ENCODE measurements around the gene RSF1. TPM values are rescaled to one million over a fixed set of nuclear protein-coding genes. Genes with fewer than 3 reads are reported as not detected.

Gene RSF1
- total RNA-seq, 4 donors from 2014 or later: 42.2 to 60.7 (median 46.6) TPM

DNA sequence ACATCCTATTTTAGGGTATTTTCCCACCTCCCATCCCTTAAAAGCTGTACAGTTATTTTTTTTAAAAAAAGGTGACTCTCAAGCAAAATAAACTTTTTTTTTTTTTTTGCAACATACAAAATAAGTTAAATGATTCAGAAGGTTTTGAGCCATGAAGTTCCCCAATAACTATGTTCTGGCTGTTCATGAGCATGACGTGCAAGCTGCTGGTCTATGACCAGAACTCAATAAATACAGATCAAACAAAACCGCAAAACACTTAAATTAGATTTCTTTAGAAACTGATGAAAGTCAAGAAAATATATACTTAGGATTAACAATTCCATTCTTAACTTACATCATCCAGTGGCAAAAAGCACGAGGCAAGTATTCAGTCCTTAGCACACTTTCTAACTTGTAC, 158.9 kb downstream of the RSF1 start:
- TF ChIP-seq, protein P1, sequence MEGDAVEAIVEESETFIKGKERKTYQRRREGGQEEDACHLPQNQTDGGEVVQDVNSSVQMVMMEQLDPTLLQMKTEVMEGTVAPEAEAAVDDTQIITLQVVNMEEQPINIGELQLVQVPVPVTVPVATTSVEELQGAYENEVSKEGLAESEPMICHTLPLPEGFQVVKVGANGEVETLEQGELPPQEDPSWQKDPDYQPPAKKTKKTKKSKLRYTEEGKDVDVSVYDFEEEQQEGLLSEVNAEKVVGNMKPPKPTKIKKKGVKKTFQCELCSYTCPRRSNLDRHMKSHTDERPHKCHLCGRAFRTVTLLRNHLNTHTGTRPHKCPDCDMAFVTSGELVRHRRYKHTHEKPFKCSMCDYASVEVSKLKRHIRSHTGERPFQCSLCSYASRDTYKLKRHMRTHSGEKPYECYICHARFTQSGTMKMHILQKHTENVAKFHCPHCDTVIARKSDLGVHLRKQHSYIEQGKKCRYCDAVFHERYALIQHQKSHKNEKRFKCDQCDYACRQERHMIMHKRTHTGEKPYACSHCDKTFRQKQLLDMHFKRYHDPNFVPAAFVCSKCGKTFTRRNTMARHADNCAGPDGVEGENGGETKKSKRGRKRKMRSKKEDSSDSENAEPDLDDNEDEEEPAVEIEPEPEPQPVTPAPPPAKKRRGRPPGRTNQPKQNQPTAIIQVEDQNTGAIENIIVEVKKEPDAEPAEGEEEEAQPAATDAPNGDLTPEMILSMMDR (IDR thresholded peaks at IDR 0.05): no peak
- ATAC-seq (ENCODE audit: low FRiP score): no peak
- DNase-seq (ENCODE audit: low spot score): no peak

DNA sequence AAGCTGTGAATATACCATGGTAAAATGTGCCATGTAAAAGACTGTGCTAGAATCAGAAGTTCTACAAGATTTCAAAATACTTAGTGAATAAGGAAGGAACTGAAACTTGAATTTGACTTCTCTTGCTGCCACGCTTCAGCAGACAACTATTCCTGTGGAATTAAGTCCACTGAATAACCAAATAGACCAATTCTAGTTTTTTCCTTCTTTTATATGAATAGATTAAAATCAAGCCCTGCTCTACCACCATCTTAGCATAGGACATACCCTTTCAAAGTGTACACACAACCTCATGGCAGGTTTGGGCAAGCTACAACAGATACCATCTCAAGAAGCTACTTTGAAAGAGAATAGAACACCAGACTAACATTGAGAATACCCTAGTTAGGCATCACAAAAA, 159.6 kb downstream of the RSF1 start:
- no peak for ATAC-seq (ENCODE audit: low FRiP score)
- TF ChIP-seq, protein P1 (IDR thresholded peaks at IDR 0.05): no peak

DNA sequence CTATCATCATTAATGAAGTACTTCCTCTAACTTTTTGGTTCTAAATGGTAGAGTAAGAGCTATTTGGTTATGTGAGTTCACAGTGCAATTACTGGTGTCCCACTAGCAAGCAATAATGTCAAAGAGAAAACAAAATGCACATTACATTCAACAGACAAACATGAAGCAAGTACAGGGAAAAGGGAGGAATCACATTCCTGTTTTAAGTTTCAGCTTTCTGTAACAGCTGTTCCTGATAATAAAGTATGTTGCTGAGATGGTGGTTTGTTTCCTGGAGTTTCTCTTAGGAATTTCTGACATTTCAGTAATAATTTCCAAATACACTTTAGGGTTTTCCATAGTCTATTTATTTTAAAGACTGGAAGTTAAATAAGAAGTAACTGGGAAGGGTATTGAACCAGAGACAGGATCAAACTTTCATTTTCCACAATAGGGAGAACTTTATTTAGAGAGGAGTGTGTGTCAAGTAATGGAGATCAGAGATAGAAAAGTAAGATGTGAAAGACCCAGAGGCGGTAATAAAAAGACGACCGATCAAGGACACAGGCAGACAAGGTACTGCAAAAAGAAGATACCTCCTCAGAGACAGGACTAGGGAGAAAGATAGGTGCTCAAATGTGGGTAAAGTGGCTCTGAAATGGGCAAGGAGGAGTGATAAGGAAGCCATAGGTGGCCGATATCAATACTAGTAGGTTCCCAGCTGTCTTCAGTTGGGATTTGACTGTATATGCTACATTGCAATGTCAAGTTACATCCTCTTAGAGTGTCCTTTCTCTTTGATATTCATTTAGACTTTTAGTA, 162.1 kb downstream of the RSF1 start:
- ATAC-seq (ENCODE audit: low FRiP score) (no peak), DNase-seq (ENCODE audit: low spot score) (no peak)
- TF ChIP-seq, protein P1 (IDR thresholded peaks at IDR 0.05): no peak

More for the DNA sequence above, 159.6 kb downstream of the RSF1 start:
- DNase-seq (ENCODE audit: low spot score): no peak

DNA sequence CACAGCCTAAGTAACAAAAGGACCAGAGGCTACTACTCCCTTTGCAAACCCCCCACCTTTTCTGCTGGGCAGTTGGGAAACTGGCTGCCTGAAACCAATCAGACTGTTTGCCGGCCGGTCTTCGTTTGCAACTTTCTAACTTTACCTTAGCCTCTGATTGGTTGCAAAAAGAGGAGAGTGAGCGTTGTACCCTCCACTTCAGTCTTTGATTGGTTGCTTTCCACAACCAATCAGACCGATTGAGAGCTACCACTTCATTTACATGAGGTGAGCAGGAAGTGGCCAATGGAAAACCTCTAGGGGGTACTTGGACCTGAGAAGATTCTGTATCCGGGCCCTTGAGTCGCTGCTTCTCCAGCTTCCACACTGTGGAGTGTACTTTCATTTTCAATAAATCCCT, 164.2 kb downstream of the RSF1 start:
- no peak for ATAC-seq (ENCODE audit: low FRiP score)
- TF ChIP-seq, protein P1 (IDR thresholded peaks at IDR 0.05): no peak
- DNase-seq (ENCODE audit: low spot score): no peak

DNA sequence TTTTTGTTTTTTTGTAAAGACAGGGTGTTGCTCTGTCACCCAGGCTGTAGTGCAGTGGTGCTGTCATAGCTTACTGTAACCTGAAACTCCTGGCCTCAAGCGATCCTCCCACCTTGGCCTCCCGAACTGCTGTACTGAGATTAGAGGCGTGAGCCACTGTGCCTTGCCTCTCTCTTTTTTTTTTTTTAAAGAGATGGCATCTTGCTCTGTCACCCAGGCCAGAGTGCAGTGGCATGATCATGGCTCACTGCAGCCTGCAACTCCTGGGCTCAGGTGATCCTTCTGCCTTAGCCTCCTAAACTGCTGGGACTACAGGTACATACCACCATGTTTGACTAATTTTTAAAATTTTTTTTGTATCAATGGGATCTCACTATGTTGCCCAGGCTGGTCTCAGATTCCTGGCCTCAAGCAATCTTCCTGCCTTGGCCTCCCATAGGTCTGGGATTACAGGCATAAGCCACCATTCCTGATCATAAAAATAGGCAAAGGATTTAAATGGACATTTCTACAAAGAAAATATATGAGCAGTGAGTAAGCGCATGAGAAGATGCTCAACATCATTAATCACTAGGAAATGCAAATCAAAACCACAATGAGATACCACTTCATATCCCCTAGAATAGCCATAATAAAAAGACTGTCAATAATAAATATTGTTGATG, 165.6 kb downstream of the RSF1 start:
- TF ChIP-seq, protein P1 (IDR thresholded peaks at IDR 0.05): no peak
- DNase-seq (ENCODE audit: low spot score): no peak
- ATAC-seq (ENCODE audit: low FRiP score): no peak

DNA sequence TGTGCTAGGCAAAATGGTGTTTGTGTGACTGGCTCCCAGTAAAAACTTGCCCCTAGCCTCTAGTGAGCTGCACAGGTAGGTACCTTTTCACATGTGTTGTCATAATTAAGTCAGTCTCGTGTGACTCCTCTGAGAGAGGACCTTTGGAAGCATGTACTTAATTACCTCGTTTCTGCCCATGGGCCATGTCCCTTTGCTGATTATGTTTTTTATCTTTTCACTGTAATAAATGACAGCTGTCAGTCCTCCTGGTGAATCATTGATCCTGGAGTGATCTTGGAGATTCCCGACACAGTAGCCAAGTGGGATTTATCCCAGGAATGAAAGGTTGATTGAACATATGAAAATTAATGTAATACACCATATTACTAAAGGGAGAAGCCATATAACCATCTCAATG, 170.4 kb downstream of the RSF1 start:
- TF ChIP-seq, protein P1 (IDR thresholded peaks at IDR 0.05): no peak
- DNase-seq (ENCODE audit: low spot score) (no peak), ATAC-seq (ENCODE audit: low FRiP score) (no peak)
